Neuron (in vitro differentiated cells): ENCODE data around the gene MAN1C1.

Experiments
- H2AFZ ChIP-seq: one replicate; pipeline ENCODE4 v1.6.1; 2013; ENCODE audit warnings: low read depth, mild to moderate bottlenecking, inconsistent platforms, low read length, moderate library complexity
- H3K27me3 ChIP-seq: one replicate; pipeline ENCODE4 v1.6.1; 2013; ENCODE audit warnings: low read length; ENCODE audit not compliant: insufficient read depth
- H3K36me3 ChIP-seq: one replicate; pipeline ENCODE4 v1.6.1; 2013; ENCODE audit warnings: low read length; ENCODE audit not compliant: insufficient read depth
- H3K4me1 ChIP-seq: one replicate; pipeline ENCODE4 v1.6.1; 2013; ENCODE audit warnings: low read length; ENCODE audit not compliant: insufficient read depth
- H3K4me3 ChIP-seq: 2 replicates; pipeline ENCODE4 v1.5.1; 2013; ENCODE audit warnings: mild to moderate bottlenecking, low read length, moderate library complexity
- H3K9me3 ChIP-seq: one replicate; pipeline ENCODE4 v1.6.1; 2013; ENCODE audit warnings: low read length

The MAN1C1 gene

DNA sequence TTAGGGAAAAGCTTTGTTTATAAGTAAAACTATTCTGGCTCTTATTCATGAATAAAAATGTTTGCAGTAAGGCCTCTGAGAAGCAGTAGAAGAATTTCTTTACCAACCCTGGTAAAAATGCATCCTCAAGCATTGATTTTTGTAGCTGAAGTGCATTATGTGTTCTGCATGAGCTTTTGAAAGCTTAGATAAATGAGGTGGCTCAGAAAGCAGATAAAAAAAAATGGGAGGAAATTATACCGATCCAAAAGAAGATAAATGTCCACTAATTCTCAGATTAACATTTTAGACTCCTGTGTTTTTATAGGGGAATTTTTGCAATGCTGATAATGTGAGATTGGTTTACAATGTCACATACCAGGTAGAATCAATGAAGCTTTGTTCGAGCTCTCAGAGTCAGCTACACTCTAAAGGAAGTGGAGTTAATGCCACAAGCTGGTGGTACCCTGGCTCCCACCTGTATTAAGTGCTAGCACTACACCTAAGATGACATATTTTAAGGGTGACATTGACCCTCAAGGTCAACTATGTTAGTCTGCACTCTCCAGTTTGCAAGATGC, 97.9 kb downstream of the MAN1C1 start:
- Histone ChIP-seq H3K27me3 (no peaks in the 10 kb centered on the region), H3K36me3 (no peaks in the 10 kb centered on the region), H2AFZ (no peak overlapping the region), H3K9me3 (no peaks in the 10 kb centered on the region), H3K4me1 (peaks cover 7% of the 10 kb centered on the region), H3K4me3 (no peak overlapping the region)

DNA sequence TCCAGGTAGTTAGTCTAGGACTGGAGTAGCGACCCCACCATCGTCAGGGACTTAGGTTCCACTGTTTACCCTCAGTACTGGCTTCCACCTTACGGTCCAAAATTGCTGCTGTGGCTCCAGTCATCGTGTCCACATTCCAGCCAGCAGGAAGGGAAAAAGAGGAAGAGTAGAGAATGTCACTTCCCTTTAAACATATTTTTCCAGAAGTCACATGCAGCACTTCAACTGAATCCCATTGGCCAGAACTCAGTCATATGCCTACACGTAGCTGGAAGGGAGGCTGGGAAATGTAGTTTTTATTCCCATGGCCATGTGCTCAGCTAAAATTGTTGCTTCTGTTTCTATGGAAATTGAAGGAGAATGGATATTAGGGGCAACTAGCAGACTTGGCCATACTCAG, 99.3 kb downstream of the MAN1C1 start:
- Histone ChIP-seq H2AFZ (no peak overlapping the region), H3K4me3 (no peak overlapping the region), H3K36me3 (no peaks in the 10 kb centered on the region), H3K9me3 (no peaks in the 10 kb centered on the region), H3K27me3 (no peaks in the 10 kb centered on the region), H3K4me1 (peaks cover 7% of the 10 kb centered on the region)

DNA sequence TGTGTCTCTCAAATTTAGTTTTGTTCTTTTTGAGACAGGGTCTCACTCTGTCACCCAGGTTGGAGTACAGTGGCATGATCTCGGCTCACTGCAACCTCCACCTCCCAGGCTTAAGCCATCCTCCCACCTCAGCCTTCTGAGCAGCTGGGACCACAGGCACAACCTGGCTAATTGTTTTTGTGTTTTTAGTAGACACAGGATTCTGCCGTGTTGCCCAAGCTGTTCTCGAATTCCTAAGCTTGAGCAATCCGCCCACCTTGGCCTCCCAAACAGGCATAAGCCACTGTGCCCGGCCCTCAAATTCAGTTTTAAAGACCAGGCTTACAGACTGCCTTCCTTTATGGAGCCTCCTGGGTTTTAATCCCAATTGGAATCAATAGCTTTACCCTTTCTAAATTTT, 99.7 kb downstream of the MAN1C1 start:
- H3K36me3 ChIP-seq: no peaks in the 10 kb centered on the region
- H3K9me3 ChIP-seq: no peaks in the 10 kb centered on the region
- no peak overlapping the region for H2AFZ ChIP-seq
- no peak overlapping the region for H3K4me3 ChIP-seq
- no peaks in the 10 kb centered on the region for H3K27me3 ChIP-seq
- peaks cover 7% of the 10 kb centered on the region for H3K4me1 ChIP-seq

DNA sequence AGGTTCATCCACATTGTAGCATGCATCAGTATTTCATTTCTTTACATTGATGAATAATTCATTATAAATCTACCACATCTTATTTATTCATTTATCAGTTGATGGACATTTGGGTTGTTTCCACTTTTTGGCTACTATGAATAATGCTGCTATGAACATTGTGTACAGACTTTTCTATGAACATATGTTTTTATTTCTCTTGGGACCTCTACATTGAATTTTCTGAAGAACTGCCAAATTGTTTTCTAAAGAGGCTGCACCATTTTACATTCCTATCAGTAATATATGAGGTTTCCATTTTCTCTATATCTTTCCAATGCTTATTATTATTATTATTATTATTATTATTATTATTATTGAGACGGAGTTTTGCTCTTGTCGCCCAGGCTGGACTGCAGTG, 102.1 kb downstream of the MAN1C1 start:
- Histone ChIP-seq H2AFZ (no peak overlapping the region), H3K4me3 (no peak overlapping the region), H3K36me3 (no peaks in the 10 kb centered on the region), H3K4me1 (peaks cover 4% of the 10 kb centered on the region), H3K27me3 (no peaks in the 10 kb centered on the region), H3K9me3 (no peaks in the 10 kb centered on the region)

DNA sequence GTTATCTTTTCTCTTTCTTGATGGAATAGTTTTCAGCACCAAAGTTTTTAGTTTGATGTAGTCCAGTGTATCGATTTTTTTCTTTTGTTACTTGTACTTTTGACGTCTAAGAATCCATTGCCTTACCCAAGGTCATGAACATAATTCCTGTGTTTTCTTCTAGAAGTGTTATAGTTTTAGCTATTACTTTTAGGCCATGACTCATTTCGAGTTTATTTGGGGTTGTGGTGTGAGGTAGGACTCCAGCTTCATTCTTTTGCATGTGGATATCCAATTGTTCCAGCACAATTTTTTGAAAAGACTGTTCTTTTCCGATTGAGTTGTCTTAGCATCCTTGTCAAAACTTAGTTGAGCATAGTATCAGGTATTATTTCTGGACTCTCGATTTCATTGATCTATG, 104.0 kb downstream of the MAN1C1 start:
- no peak overlapping the region for H2AFZ ChIP-seq
- H3K27me3 ChIP-seq: no peaks in the 10 kb centered on the region
- H3K36me3 ChIP-seq: no peaks in the 10 kb centered on the region
- H3K4me1 ChIP-seq: peaks cover 5% of the 10 kb centered on the region
- H3K9me3 ChIP-seq: no peaks in the 10 kb centered on the region
- no peak overlapping the region for H3K4me3 ChIP-seq

DNA sequence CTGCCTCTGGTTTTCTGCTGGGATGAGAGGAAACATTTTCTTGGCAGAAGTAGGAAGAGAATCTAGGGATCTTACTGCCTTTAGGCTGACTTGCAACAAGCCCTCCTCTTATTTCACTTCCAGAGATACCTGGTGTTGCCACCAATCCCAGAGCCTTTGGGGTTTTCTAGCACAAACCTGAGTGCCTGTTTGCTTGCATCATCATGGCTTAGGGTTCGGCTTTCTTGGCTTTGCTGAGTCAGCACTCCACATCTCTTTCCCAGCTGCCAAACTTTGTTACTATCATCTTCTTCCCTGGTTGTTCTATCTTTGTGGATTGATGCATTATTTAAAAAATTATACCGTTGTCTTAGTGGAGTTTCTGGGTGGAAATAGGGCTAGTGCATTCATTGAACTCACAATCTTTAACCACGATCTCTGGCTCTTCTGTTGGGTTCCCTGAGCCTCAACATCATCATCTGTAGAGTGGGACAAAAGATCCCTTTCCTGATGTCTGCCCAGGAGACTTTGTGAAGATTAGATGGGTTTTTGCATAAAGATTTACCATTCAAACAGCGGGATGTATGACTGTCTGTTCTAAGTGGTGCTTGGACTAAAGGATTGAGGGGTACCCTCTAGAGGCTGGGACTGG, 106.8 kb downstream of the MAN1C1 start:
- peaks cover 10% of the 10 kb centered on the region for H3K4me1 ChIP-seq
- no peaks in the 10 kb centered on the region for H3K27me3 ChIP-seq
- H3K36me3 ChIP-seq: no peaks in the 10 kb centered on the region
- H2AFZ ChIP-seq: no peak overlapping the region
- H3K9me3 ChIP-seq: no peaks in the 10 kb centered on the region
- H3K4me3 ChIP-seq: no peak overlapping the region

DNA sequence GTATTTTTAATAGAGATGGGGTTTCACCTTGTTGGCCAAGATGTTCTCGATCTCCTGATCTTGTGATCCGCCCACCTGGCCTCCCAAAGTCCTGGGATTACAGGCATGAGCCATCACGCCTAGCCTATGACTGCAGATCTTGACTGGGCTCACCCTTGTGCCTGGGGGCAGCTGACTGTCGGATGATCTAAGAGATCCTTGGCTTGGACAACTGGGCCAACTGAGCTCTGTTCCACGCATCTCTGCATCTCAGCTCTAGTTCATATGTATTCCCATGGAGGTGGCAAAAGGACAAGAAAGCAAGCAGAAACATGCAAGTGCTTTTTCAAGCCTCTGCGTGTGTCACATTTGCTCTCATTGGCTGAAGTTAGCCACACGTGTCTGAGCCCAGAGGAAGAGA, 107.6 kb downstream of the MAN1C1 start:
- Histone ChIP-seq H2AFZ (no peak overlapping the region), H3K4me3 (no peak overlapping the region), H3K4me1 (peaks cover 10% of the 10 kb centered on the region), H3K27me3 (no peaks in the 10 kb centered on the region), H3K36me3 (no peaks in the 10 kb centered on the region), H3K9me3 (no peaks in the 10 kb centered on the region)

DNA sequence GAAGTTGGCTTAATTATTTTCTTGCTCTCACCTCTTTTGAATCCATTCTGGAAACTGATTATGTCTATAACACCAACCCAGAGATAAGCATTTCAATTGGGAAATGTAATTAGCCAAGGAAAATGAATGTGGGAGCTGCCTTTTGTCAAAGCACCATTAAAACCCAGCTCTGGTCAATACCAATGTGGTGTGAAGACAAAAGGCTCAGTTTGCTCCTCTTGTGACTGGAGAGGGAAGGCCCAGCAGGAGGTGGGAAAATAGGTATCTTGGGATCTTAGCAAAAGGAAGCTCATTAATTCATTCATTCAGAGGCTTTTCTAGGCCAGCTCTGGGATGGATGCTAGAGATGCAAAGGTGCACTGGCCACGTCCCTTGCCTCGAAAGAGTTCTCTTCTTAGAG, 108.4 kb downstream of the MAN1C1 start:
- H3K9me3 ChIP-seq: no peaks in the 10 kb centered on the region
- peaks cover 13% of the 10 kb centered on the region for H3K4me1 ChIP-seq
- no peak overlapping the region for H2AFZ ChIP-seq
- no peak overlapping the region for H3K4me3 ChIP-seq
- H3K27me3 ChIP-seq: no peaks in the 10 kb centered on the region
- no peaks in the 10 kb centered on the region for H3K36me3 ChIP-seq

DNA sequence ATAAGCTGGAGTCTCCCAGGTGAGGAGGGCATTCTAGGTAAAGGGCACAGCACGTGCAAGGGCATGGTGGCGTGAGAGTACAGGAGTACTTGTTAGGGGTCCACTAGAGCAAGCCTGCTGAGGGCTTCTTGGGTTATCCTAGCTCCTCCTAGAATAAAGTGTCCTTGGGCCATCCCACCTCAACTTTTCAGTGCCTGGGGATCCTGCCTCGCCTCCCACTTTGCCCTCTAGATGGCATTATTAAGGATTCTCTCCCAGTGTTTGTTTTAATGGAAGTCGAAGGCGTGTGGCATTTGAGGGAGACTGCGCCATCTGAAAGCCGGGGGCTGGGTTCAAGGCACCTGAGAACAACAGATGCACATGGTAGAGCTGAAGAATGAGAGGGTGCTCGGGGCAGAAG, 108.9 kb downstream of the MAN1C1 start:
- H3K4me1 ChIP-seq: peaks cover 19% of the 10 kb centered on the region

DNA sequence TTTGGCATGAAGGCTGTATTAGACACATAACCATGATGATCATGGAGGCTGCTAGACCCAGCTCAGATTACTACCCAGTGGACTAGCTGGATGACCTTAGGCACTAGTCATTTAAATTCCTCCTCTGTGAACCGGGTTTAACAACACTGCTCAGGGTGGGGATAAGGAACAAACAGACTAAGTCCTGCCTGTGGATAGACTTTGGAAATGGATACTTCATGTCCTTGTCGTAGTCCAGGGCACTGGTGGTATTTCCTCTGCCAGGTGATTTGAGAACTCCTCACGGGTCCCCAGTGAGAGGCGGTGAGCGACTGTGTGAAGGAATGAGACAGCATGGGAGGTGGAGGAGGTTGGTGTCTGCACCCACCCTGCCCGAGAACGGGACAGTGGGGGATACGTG, 110.5 kb downstream of the MAN1C1 start:
- no peaks in the 10 kb centered on the region for H3K27me3 ChIP-seq
- H3K4me3 ChIP-seq: no peak overlapping the region
- H2AFZ ChIP-seq: no peak overlapping the region
- no peaks in the 10 kb centered on the region for H3K36me3 ChIP-seq
- H3K4me1 ChIP-seq: peaks cover 22% of the 10 kb centered on the region
- no peaks in the 10 kb centered on the region for H3K9me3 ChIP-seq

More for the DNA sequence above, 108.9 kb downstream of the MAN1C1 start:
- Histone ChIP-seq H3K36me3 (no peaks in the 10 kb centered on the region), H3K27me3 (no peaks in the 10 kb centered on the region), H3K4me3 (no peak overlapping the region), H2AFZ (no peak overlapping the region), H3K9me3 (no peaks in the 10 kb centered on the region)

DNA sequence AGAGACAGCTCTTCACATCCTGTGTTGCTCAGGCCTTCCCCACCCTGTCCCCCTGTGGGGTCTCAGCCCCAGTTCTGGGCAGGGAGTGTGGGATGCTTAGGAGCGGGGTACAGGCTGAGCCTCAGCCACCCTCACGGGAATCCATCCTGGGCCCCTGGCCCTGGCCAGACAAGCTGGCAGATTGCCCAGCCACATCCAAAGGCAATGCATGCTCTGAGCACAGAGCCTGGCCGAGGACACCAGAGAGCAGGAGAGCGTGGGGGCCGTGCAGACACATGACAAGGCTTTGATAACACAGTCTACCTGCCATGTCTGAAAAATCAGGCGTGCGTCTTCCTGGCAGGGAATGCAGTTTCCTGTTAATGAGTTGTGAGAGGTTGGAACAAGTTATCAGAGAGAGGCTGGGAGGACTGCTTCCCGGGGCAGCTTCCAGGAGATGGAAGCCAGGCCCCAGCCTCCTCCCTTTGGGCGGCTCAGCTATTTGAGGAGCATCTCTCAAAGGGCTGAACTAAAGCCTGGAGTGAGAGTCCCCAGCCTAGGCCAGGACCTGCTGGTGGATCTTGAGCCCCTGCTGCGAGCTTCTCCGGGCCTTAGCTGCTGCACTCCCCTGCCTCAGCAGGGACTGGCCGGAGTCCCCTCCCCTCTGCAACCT, 111.2 kb downstream of the MAN1C1 start:
- Histone ChIP-seq H3K36me3 (no peaks in the 10 kb centered on the region), H3K9me3 (no peaks in the 10 kb centered on the region), H3K4me1 (peaks cover 22% of the 10 kb centered on the region), H2AFZ (no peak overlapping the region), H3K27me3 (no peaks in the 10 kb centered on the region), H3K4me3 (no peak overlapping the region)

DNA sequence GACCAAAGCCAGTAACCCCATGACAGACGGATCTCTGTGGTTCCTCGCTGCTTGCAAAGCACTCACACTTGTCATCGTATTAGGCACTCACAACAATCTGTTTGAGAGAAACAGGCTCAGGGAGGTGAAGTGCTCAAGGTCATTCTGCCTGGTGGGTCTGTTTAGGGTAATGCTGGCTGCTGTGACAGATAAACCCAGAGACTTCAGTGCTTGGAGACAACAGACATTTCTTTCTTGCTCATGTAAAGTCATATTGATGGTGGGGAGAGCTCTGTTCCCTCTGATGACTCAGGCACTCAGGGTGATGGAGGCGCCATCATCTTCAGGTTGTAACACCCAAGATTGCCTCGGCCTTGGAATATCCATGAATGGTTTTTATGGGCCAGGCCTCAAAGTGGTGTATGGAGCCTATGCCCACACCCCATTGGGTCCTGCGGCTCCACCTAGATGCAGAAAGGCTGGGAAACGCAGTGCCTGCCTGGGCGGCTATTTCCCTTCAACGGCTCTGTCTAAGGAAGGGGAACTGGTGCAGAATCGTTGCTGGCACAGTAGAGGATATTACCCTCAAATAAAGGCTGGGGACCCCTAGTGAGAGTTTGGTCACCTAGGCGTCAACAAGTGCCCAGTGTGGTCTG, 111.8 kb downstream of the MAN1C1 start:
- Histone ChIP-seq H3K4me1 (peaks cover 22% of the 10 kb centered on the region), H2AFZ (no peak overlapping the region), H3K27me3 (no peaks in the 10 kb centered on the region), H3K9me3 (no peaks in the 10 kb centered on the region), H3K36me3 (no peaks in the 10 kb centered on the region), H3K4me3 (no peak overlapping the region)

DNA sequence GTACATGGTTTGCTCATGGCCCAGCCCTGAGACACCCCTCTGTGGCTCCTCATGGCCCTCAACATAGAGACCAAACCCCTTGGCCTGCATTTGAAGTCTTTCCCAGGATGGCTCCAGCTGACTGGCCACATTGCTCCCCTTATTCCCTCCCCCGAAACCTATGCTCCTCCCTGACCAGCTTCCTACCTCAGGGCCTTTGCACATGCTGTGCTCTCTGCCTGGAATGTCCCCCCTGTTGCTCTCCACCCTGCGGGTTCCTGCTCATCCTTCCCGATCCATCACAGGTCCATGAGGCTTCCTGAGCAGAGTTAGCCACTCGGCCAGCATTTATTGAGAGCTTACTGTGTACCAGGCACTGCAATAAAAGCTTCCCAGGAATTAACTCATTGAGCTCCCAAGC, 112.5 kb downstream of the MAN1C1 start:
- H3K36me3 ChIP-seq: no peaks in the 10 kb centered on the region
- no peak overlapping the region for H3K4me3 ChIP-seq
- H3K4me1 ChIP-seq: peaks cover 22% of the 10 kb centered on the region
- no peaks in the 10 kb centered on the region for H3K9me3 ChIP-seq
- H2AFZ ChIP-seq: no peak overlapping the region
- no peaks in the 10 kb centered on the region for H3K27me3 ChIP-seq
